GM19467 (cell line): Measurements from ENCODE around the gene PAMR1.

Experiments
- ATAC-seq: cut with Tn5 transposase; IDR thresholded peaks from one replicate; pipeline ENCODE4 v1.9.1; 2021; ENCODE audit warnings: mild to moderate bottlenecking, moderate library complexity; ENCODE audit not compliant: unreplicated experiment

The PAMR1 gene

DNA sequence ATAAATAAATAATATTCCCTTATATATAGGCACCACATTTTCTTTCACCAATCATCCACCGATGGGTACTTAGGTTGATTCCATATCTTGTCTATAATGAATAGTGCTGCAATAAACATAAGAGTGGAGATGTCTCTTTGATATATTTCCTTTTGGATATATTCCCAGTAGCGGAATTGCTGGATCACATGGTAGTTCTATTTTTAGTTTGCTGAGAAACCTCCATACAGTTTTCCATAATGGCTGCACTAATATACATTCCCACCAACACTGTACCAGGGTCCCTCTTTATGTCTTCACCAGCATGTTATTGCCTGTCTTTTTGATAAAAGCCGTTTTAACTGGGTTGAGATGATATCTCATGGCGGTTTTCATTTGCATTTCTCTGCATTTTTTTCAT is 23.6 kb downstream of the PAMR1 start:
- no peak for ATAC-seq

DNA sequence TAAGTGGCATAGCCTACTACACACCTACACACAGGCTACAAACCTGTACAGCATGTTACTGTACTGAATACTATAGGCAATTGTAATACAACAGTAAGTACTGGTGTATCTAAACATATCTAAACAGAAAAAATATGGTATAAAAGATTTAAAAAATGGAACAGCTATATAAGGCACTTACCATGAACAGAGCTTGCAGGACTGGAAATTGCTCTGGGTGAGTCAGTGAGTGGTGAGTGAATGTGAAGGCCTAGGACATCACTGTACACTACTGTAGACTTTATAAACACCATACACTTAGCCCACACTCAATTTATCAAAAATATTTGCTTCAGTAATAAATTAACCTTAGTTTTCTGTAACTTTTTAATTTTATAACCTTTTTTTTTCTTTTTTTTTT is 24.7 kb downstream of the PAMR1 start:
- no peak for ATAC-seq

- ATAC-seq = no peak
Measured at GRCh38 chr11:35496416-35496815, 29.0 kb downstream of the PAMR1 start.

GRCh38 chr11:35494957-35495490 is 30.4 kb downstream of the PAMR1 start:
- ATAC-seq = no peak

DNA sequence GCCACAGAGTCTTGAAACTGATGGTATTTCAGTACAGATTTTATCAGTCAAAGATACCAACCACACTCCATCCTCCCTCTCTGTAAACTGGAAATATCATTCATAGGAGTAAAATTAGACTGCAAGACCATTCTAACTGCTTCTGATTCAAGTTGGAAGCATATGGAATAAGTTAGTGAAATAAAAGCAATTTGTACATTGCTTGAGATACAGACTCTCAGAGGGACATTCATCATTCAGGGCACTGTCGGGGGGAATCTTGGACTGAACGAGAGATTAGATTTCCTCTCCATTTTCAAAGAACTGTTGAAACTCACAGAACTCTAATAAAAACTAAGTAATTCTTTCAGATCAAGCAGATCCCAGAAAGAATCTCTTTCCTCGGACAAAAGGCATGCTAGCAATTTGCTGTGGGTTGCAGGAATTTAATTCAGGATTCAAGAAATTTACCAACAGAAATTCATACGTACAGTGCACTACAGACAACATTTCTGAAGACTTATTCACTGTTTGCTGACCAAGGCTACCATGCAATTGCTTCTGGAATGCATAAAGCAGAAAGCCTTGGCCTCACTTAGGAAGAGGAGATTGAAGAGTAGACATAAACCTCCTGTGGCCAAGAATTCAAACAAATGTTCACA is 34.1 kb downstream of the PAMR1 start:
- no peak for ATAC-seq

GRCh38 chr11:35488117-35488516 is 37.3 kb downstream of the PAMR1 start:
- no peak for ATAC-seq

DNA sequence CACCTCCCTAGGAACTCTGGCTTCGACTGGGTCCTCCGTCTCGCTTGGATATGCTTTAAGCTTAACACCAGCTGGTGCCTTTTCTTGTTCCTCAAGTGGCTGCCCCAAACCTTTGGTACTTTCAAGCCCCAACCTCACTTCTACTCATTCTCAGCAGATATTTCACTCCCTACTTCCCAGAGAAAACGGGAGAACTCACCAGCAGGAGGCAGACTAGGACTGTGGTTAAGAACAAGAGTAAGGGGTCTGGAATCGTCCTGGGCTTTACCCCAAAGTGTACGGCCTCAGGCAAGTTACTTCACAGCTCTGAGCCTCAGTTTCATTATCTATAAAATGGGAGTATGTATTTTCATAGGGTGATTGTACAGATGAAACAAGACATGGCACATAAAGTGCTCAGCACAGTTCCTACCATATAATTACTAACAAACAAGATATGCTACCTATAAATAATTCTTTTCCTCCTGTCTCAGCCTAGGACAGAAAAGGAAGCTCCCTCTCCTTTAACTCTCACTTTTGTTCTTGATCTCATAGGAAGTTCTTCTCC is 37.8 kb downstream of the PAMR1 start:
- ATAC-seq = no peak

DNA sequence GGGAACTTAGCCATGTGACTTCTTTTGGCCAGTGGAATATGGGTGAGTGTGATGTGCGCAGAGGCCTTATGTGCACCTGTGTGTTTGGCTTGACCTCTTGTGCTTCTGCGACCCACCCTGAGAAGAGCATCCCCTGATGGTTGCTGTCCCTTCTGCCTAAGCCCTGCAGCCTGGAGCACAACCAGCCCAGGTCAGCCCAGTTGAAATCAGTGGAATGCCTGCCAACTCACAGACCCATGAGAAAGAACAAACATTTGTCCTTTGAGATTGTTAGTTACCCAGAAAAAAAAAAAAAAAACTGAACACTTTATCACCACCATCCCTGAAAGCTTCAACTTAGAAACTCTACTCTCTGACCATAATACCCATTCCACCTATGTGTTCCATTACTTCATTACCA is 38.5 kb downstream of the PAMR1 start:
- ATAC-seq = no peak

GRCh38 chr11:35486446-35486845 is 39.0 kb downstream of the PAMR1 start:
- no peak for ATAC-seq

DNA sequence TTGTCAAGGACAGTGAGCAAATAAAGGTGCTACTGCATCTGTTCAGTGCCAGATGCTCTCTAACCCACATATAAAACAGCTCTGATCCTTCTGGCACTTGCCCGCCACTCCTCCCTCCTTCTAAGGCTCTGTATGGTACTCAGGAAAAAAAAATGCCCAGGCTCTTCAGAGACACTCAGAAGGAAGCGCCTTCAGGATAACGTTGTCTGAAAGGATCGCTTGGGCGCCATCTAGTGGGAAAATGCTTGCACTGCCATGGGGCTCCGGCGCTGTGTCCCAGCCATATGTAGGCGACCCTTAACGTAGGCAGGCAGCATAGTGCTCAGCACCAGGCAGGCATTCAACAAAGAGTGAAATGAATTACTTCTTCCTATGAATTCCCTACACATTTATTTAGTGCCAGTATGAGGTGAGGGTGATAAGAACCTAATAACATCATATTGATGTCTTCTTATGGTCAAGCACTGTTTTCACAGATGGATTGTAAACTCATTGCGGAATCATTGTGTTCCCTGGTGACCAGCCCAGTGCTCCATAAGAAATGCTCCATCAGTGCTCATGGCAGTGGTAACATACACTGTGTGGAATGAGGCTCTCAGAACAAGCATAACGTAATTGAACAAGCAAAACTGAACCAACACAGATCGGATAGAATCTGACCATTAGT is 39.6 kb downstream of the PAMR1 start:
- peak; percentile 79 for ATAC-seq

- no peak for ATAC-seq
Measured at GRCh38 chr11:35484435-35484834, 41.0 kb downstream of the PAMR1 start.

- no peak for ATAC-seq
Measured at GRCh38 chr11:35483131-35483820, 42.1 kb downstream of the PAMR1 start.

- ATAC-seq = no peak
Measured at GRCh38 chr11:35479731-35480130, 45.7 kb downstream of the PAMR1 start.

GRCh38 chr11:35478471-35479091 is 46.8 kb downstream of the PAMR1 start:
- no peak for ATAC-seq

GRCh38 chr11:35477901-35478300 is 47.5 kb downstream of the PAMR1 start:
- no peak for ATAC-seq

- no peak for ATAC-seq
Measured at GRCh38 chr11:35474688-35475087, 50.7 kb downstream of the PAMR1 start.

- ATAC-seq = no peak
Measured at GRCh38 chr11:35473795-35474374, 51.5 kb downstream of the PAMR1 start.

GRCh38 chr11:35470616-35471015 is 54.8 kb downstream of the PAMR1 start:
- no peak for ATAC-seq

DNA sequence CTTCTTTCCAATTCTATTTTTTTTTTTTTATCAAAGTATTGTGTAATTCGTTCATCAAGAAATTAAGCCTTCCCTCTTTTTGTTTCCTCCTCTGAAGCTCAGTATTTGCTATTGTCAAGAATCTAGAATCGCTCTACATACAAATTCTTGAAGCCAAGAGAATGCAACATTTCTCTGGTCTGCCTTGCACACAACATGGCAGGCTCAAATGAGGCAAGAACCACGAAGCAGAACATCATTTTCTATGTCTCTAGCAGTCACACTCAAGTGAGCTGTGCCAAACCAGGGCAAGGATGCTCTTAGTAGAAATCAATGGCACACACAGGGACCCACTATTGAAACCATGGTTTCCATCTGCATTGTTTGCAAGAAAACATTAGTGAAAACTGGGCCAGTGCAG is 59.4 kb downstream of the PAMR1 start:
- no peak for ATAC-seq

DNA sequence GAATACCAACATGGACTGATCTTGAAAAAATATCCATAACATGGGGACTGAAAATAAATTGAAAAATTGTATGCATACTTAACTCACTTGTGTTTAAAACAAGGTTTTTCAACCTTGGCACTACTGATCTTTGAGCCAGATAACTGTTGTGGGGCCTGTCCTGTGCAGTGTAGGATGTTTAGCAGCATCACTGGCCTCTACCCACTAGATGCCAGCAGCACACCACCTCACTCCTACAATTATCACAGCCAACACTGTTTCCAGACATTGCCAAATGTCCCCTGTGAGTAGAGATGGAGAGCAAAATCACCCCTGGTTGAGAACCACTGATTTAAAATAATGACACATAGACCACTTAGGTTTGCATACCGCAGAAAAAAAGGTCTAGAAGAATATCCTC is 61.1 kb downstream of the PAMR1 start:
- no peak for ATAC-seq

DNA sequence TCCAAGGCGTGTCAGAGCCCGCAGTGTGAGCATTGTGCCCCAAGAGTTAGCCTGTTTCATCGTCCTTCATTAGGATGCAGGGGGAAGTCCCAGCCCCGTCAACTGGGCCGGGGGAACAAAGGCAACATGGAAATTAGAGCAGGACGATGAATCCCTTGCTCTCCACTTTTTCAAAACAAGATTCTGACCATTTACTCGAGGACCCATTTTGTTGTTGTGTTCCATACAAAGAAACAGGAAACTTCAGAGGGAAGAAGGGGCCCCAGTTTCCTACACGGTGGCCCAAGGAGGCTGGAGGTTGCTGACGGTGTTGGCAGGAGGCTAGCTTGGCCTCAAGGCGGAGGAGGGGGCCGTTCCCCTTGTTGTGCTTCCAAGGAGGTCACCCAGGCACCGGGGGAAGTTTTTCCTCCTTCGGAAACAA is 62.1 kb downstream of the PAMR1 start:
- ATAC-seq = no peak
